ENCODE results near the gene SERPINB2. TPM values are rescaled to one million over a fixed set of nuclear protein-coding genes. Genes with fewer than 3 reads are reported as not detected.

Gene SERPINB2
- total and polyA plus RNA-seq, 10 of the 15 experiments (the other 5 are each of a cell fraction or from before 2014, with no cell fraction given): 9.6 to 25.3 (median 14.0) TPM

DNA sequence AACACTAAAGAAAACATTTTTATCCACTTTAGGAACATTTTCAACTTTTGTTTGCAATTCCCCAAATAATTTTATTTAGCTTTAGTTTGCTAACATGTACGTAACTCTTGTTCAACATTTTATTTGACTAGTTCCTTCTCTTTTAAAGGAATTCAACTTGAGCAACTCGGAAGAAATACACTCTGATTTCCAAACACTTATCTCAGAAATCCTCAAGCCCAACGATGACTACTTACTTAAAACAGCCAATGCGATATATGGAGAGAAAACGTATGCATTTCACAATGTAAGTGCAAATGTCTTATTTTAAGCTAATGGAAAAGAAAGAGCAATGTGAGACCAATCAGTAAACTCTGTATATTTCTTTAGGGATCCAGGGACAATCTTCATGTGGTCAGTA, 30.3 kb downstream of the SERPINB2 start:
- H3K79me2 ChIP-seq (ENCODE audit: control insufficient read depth, insufficient read depth, low read length): no peaks in the 10 kb centered on the region
- ChIA-PET SMC1A (ENCODE audit: uncharacterized antibody, unreplicated experiment) (no interaction called here), CTCF (interaction anchor here (0.8 to 0.9 kb wide), 2 partner anchors 16 to 18 kb away, joined by 3 read pairs; no protein-coding TSS in a partner anchor), RAD21 (ENCODE audit: unreplicated experiment) (no interaction called here), POLR2A (no interaction called here)
- intact Hi-C loops (cut with micrococcal nuclease; ENCODE audit: unreplicated experiment): no loop called here
- in situ Hi-C loops (cut with MboI): no loop called here
- no peak overlapping the region for H3K4me2 ChIP-seq (ENCODE audit: control insufficient read depth, insufficient read depth)
- H3K9ac ChIP-seq (ENCODE audit: control insufficient read depth, insufficient read depth, low read length): no peak overlapping the region
- no peaks in the 10 kb centered on the region for H4K20me1 ChIP-seq (ENCODE audit: control insufficient read depth, insufficient read depth)
- no peaks in the 10 kb centered on the region for H3K27me3 ChIP-seq (replicated peaks in 1 of 2; ENCODE audit: control insufficient read depth in 2 of 2, insufficient read depth in 2 of 2, low read length in 1 of 2)
- H3K4me1 ChIP-seq (ENCODE audit: control insufficient read depth, insufficient read depth, low read length): no peaks in the 10 kb centered on the region
- no peak overlapping the region for H3K4me3 ChIP-seq
- DNase-seq (ENCODE audit: low read depth, low spot score) (no peak), ATAC-seq (no peak), FAIRE-seq (no peak)
- H2AFZ ChIP-seq (ENCODE audit: control insufficient read depth, low read depth, low read length): no peak overlapping the region
- 68% methylated on average over 5 of the region's 5 CpGs for WGBS (ENCODE audit: insufficient coverage, insufficient replicate concordance, low lambda C conversion rate, missing lambda C conversion rate)
- no peaks in the 10 kb centered on the region for H3K36me3 ChIP-seq (ENCODE audit: control insufficient read depth in 2 of 2, insufficient read depth in 2 of 2, low read length in 1 of 2)
- H3K27ac ChIP-seq (ENCODE audit: control insufficient read depth, insufficient read depth): no peak overlapping the region
- BruUV-seq (replicated peaks): no TSS peak
- no peaks in the 10 kb centered on the region for H3K9me3 ChIP-seq (replicated peaks; ENCODE audit: control insufficient read depth, insufficient read depth, low read length)
- TF ChIP-seq, protein P1, sequence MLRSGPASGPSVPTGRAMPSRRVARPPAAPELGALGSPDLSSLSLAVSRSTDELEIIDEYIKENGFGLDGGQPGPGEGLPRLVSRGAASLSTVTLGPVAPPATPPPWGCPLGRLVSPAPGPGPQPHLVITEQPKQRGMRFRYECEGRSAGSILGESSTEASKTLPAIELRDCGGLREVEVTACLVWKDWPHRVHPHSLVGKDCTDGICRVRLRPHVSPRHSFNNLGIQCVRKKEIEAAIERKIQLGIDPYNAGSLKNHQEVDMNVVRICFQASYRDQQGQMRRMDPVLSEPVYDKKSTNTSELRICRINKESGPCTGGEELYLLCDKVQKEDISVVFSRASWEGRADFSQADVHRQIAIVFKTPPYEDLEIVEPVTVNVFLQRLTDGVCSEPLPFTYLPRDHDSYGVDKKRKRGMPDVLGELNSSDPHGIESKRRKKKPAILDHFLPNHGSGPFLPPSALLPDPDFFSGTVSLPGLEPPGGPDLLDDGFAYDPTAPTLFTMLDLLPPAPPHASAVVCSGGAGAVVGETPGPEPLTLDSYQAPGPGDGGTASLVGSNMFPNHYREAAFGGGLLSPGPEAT (IDR thresholded peaks at IDR 0.05; ENCODE audit: low read depth): no peak
- TF ChIP-seq, protein P2, sequence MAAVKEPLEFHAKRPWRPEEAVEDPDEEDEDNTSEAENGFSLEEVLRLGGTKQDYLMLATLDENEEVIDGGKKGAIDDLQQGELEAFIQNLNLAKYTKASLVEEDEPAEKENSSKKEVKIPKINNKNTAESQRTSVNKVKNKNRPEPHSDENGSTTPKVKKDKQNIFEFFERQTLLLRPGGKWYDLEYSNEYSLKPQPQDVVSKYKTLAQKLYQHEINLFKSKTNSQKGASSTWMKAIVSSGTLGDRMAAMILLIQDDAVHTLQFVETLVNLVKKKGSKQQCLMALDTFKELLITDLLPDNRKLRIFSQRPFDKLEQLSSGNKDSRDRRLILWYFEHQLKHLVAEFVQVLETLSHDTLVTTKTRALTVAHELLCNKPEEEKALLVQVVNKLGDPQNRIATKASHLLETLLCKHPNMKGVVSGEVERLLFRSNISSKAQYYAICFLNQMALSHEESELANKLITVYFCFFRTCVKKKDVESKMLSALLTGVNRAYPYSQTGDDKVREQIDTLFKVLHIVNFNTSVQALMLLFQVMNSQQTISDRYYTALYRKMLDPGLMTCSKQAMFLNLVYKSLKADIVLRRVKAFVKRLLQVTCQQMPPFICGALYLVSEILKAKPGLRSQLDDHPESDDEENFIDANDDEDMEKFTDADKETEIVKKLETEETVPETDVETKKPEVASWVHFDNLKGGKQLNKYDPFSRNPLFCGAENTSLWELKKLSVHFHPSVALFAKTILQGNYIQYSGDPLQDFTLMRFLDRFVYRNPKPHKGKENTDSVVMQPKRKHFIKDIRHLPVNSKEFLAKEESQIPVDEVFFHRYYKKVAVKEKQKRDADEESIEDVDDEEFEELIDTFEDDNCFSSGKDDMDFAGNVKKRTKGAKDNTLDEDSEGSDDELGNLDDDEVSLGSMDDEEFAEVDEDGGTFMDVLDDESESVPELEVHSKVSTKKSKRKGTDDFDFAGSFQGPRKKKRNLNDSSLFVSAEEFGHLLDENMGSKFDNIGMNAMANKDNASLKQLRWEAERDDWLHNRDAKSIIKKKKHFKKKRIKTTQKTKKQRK (IDR thresholded peaks at IDR 0.05; ENCODE audit: low read depth, low read length): no peak
- TF ChIP-seq, protein P3, sequence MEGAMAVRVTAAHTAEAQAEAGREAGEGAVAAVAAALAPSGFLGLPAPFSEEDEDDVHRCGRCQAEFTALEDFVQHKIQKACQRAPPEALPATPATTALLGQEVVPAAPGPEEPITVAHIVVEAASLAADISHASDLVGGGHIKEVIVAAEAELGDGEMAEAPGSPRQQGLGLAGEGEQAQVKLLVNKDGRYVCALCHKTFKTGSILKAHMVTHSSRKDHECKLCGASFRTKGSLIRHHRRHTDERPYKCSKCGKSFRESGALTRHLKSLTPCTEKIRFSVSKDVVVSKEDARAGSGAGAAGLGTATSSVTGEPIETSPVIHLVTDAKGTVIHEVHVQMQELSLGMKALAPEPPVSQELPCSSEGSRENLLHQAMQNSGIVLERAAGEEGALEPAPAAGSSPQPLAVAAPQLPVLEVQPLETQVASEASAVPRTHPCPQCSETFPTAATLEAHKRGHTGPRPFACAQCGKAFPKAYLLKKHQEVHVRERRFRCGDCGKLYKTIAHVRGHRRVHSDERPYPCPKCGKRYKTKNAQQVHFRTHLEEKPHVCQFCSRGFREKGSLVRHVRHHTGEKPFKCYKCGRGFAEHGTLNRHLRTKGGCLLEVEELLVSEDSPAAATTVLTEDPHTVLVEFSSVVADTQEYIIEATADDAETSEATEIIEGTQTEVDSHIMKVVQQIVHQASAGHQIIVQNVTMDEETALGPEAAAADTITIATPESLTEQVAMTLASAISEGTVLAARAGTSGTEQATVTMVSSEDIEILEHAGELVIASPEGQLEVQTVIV (IDR thresholded peaks at IDR 0.05; ENCODE audit: borderline replicate concordance, partially characterized antibody): no peak
- TF ChIP-seq ZBTB40 (IDR thresholded peaks at IDR 0.05; ENCODE audit: borderline replicate concordance) (no peak), WRNIP1 (IDR thresholded peaks at IDR 0.05; ENCODE audit: borderline replicate concordance, low read depth, low read length) (no peak), FOXK2 (IDR thresholded peaks at IDR 0.05) (no peak), RELA (IDR thresholded peaks at IDR 0.05; ENCODE audit: borderline replicate concordance, partially characterized antibody) (no peak), STAT3 (IDR thresholded peaks at IDR 0.05; ENCODE audit: low read depth, low read length) (no peak), MXI1 (IDR thresholded peaks at IDR 0.05; ENCODE audit: low read depth, low read length) (no peak), ZNF207 (IDR thresholded peaks at IDR 0.05; ENCODE audit: borderline replicate concordance) (no peak), SPI1 (IDR thresholded peaks at IDR 0.05; ENCODE audit: borderline replicate concordance, insufficient read depth, low read depth, low read length) (no peak)

All from GM12878 (cell line).